Lung (tissue), 12 donors: ENCODE measurements around the gene RNU6-1. TPM values are rescaled to one million over a fixed set of nuclear protein-coding genes. Genes with fewer than 3 reads are reported as not detected.
A peak's percentile ranks its signal among the peaks of the same experiment; 100 is the strongest.

ENCODE experiments used
- ATAC-seq: fragments of 200-7000 bp; cut with Tn5 transposase; one replicate; pipeline ENCODE4 v1.9.1; 2020; ENCODE audit warnings: moderate number of reproducible peaks; ENCODE audit not compliant: insufficient read depth, low FRiP score
- DNase-seq, 3 donors: peaks; one replicate each; pipeline ENCODE4 v3.0.0-alpha.2; 2013 to 2017
- H3K27ac ChIP-seq, 2 donors: one replicate each; pipeline ENCODE4 v1.5.1; 2013; ENCODE audit warnings: mild to moderate bottlenecking in 2 of 2, moderate library complexity in 2 of 2, control low read depth in 1 of 2, inconsistent platforms in 1 of 2, low read depth in 1 of 2, low read length in 1 of 2
- H3K27me3 ChIP-seq, 3 donors: one replicate each; pipeline ENCODE4 v1.5.1; 2013; ENCODE audit warnings: low read length in 2 of 3; ENCODE audit not compliant: control insufficient read depth in 3 of 3, insufficient read depth in 3 of 3
- H3K36me3 ChIP-seq, 4 donors: one replicate each; pipeline ENCODE4 v1.5.1; 2013; ENCODE audit warnings: low read length in 4 of 4, mild to moderate bottlenecking in 1 of 4, moderate library complexity in 1 of 4; ENCODE audit not compliant: control insufficient read depth in 4 of 4, insufficient read depth in 4 of 4
- H3K4me1 ChIP-seq, 5 donors: one replicate each; pipeline ENCODE4 v1.5.1; 2013; ENCODE audit warnings: low read length in 5 of 5, mild to moderate bottlenecking in 2 of 5, moderate library complexity in 1 of 5; ENCODE audit not compliant: control insufficient read depth in 5 of 5, insufficient read depth in 5 of 5
- H3K4me3 ChIP-seq: one replicate; pipeline ENCODE4 v1.5.1; 2013; ENCODE audit warnings: mild to moderate bottlenecking, control low read depth, moderate library complexity
- H3K9ac ChIP-seq, 2 donors: one replicate each; pipeline ENCODE4 v1.5.1; 2013; ENCODE audit warnings: low read length in 2 of 2, control low read depth in 1 of 2; ENCODE audit not compliant: insufficient read depth in 1 of 2
- H3K9me3 ChIP-seq, 4 donors: one replicate each; pipeline ENCODE4 v1.5.1; 2013; ENCODE audit warnings: low read length in 3 of 4, mild to moderate bottlenecking in 1 of 4, moderate library complexity in 1 of 4; ENCODE audit not compliant: control insufficient read depth in 4 of 4, insufficient read depth in 3 of 4
- CTCF ChIP-seq: IDR thresholded peaks from 2 replicates; pipeline ENCODE4 v1.5.1; 2012; ENCODE audit warnings: mild to moderate bottlenecking; ENCODE audit errors: control extremely low read depth, extremely low read depth
- WGBS, 2 donors: extraction: QIAGEN DNeasy Blood & Tissue Kit; methylation state at CpG; one replicate each; pipeline ENCODE4 v1.1.7; 2013; 5-methylcytosine and 5-hydroxymethylcytosine counted together
- polyA plus RNA-seq, 2 donors: library from polyadenylated mRNA; stranded (reverse); fragments of 200-250 nt; gene quantifications; one replicate each; pipeline ENCODE4 v1.2.1, GENCODE V29; 2013
- total RNA-seq, 2 donors: library from RNA; depleted of rRNA in 1 of 2; stranded (reverse); fragments of >200 nt in 1 of 2; gene quantifications; one replicate each; pipeline ENCODE4 v1.2.1, GENCODE V29; 2014 to 2021
- donor health status: control.
- donor health status: control.
- donor health status: Bipolar disorder and iron deficiency.
- donor health status: healthy.
- donor health status: DM: yes; HTN: yes; CAD: no.

Gene RNU6-1
- total and polyA plus RNA-seq, 4 donors, result not detected

- Histone ChIP-seq H3K4me3 (no peak overlapping the region), H3K4me1 (peaks cover 0 to 16% (median 0%) of the 10 kb centered on the region in 5 donors), H3K27me3 (no peaks in the 10 kb centered on the region), H3K27ac (peak overlapping the region; percentile 80 to 90), H3K36me3 (no peaks in the 10 kb centered on the region), H3K9me3 (peaks cover 0 to 2% (median 0%) of the 10 kb centered on the region in 4 donors), H3K9ac (peak overlapping the region; percentile 59 to 80)
- TF ChIP-seq CTCF, result no peak
- WGBS, 2 donors, result 63 to 64% methylated on average over 7 of the region's 7 CpGs
- no peak for DNase-seq
- ATAC-seq, result no peak
Measured at GRCh38 chr15:67885175-67885523, 45.3 kb upstream of the RNU6-1 start.

GRCh38 chr15:67884514-67885174 lies 44.8 kb upstream of the RNU6-1 start:
- TF ChIP-seq CTCF, result no peak
- no peaks in the 10 kb centered on the region for H3K27me3 ChIP-seq
- peak overlapping the region; percentile 80 to 90 for H3K27ac ChIP-seq
- DNase-seq, result peak; percentile 86 to 92 (median 88)
- peak; percentile 86 for ATAC-seq
- no peaks in the 10 kb centered on the region for H3K36me3 ChIP-seq
- H3K4me1 ChIP-seq, result peaks cover 0 to 16% (median 0%) of the 10 kb centered on the region in 5 donors
- H3K9me3 ChIP-seq, result peaks cover 0 to 2% (median 0%) of the 10 kb centered on the region in 4 donors
- WGBS, 2 donors, result 2% methylated on average over 40 to 48 of the region's 48 CpGs
- peak overlapping the region; percentile 59 to 80 for H3K9ac ChIP-seq
- peak overlapping the region; percentile 31 for H3K4me3 ChIP-seq

GRCh38 chr15:67884009-67884408 lies 44.2 kb upstream of the RNU6-1 start:
- no peak for TF ChIP-seq CTCF
- WGBS, 2 donors, result 71 to 77% methylated on average over 6 of the region's 6 CpGs
- Histone ChIP-seq H3K27ac (peak overlapping the region; percentile 80 to 90), H3K4me3 (no peak overlapping the region), H3K9me3 (peaks cover 0 to 2% (median 0%) of the 10 kb centered on the region in 4 donors), H3K36me3 (no peaks in the 10 kb centered on the region), H3K9ac (no peak overlapping the region), H3K27me3 (no peaks in the 10 kb centered on the region), H3K4me1 (peaks cover 0 to 16% (median 0%) of the 10 kb centered on the region in 5 donors)
- ATAC-seq, result no peak
- no peak for DNase-seq
